ENCODE data around the gene SPARC.

DNA sequence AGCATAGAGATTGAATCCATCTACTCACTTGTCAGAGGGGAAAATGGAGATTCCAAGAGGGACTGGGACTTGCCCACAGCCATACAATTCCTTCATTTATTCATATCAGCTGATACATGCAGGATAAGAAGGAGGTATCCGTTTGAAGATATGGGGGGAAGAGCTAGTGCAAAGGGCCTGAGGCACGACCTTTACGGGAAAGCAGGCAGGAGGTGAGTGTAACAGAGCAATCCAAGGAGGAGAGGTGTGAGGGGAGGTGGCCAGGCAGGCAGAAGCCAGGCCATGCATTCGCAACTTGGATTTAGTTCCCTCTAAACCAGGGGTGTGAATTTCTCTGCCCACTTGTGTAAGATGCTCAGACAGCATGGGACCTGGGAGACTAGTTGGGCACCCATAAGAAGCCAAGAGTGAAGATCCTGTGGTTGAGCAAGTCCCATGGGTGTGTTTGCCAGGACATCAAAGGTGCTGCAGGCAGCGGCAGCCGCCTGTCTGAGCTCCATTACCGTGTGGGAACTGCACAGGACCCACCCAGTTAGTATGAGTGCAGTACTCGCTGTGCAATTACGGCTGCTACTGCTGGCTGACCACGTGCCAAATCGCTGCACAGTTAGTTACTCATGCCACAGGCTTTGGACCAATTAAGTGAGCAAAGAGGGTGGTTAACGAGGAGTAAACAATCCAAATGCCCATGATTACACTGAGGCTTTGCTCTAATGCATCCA is 64.2 kb downstream of the SPARC start:
- TF ChIP-seq, protein P1, sequence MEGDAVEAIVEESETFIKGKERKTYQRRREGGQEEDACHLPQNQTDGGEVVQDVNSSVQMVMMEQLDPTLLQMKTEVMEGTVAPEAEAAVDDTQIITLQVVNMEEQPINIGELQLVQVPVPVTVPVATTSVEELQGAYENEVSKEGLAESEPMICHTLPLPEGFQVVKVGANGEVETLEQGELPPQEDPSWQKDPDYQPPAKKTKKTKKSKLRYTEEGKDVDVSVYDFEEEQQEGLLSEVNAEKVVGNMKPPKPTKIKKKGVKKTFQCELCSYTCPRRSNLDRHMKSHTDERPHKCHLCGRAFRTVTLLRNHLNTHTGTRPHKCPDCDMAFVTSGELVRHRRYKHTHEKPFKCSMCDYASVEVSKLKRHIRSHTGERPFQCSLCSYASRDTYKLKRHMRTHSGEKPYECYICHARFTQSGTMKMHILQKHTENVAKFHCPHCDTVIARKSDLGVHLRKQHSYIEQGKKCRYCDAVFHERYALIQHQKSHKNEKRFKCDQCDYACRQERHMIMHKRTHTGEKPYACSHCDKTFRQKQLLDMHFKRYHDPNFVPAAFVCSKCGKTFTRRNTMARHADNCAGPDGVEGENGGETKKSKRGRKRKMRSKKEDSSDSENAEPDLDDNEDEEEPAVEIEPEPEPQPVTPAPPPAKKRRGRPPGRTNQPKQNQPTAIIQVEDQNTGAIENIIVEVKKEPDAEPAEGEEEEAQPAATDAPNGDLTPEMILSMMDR (IDR thresholded peaks at IDR 0.05): no peak
- TF ChIP-seq POLR2A (IDR thresholded peaks at IDR 0.05): no peak

All from body of pancreas (tissue), 4 donors.